ENCODE data around the gene THRB.

- TF ChIP-seq CTCF (conservative IDR thresholded peaks at IDR 0.05; ENCODE audit: low read length) (no peak), EZH2phosphoT487 (IDR thresholded peaks at IDR 0.05; ENCODE audit: borderline replicate concordance) (no peak)
Measured at GRCh38 chr3:24136624-24137310, 357.9 kb downstream of the THRB start.

Data from Loucy (cell line).